OCI-LY3 (cell line): ENCODE data around the gene DCLK3.

Experiments
- CTCF ChIP-seq: fragments of 200-600, 300-600 bp; sonication (generic); IDR thresholded peaks from 2 replicates; pipeline ENCODE4 v1.5.1; 2014; ENCODE audit warnings: antibody characterized with exemption, low read length, low read depth
- EZH2phosphoT487 ChIP-seq: fragments of 200-600 bp; shearing (Covaris generic); IDR thresholded peaks from 2 replicates; pipeline ENCODE4 v1.6.1; 2018; ENCODE audit warnings: antibody characterized with exemption, mixed run types, low read depth

GRCh38 chr3:36700537-36701248 lies 63.7 kb downstream of the DCLK3 start:
- TF ChIP-seq CTCF (peak; percentile 98), EZH2phosphoT487 (no peak)
